PC-3 (cell line): Measurements from ENCODE around the gene AGAP9.
"Not testable (repeated sequence)": the region's sequence is repeated elsewhere in the genome, so short reads cannot be mapped to it uniquely, and the experiment has no call there.

Experiments
- EZH2 ChIP-seq: fragments of 300-600 bp; sonication (generic); IDR thresholded peaks from one replicate; pipeline ENCODE4 v1.6.1; 2017; ENCODE audit warnings: antibody characterized with exemption, mild to moderate bottlenecking, low read length; ENCODE audit not compliant: unreplicated experiment
- TF ChIP-seq, protein P1 (sequence below): fragments of 300-600 bp; sonication (generic); conservative IDR thresholded peaks from 2 replicates; pipeline ENCODE4 v1.5.1; 2017; ENCODE audit warnings: antibody characterized with exemption, low read depth, mild to moderate bottlenecking, low read length

DNA sequence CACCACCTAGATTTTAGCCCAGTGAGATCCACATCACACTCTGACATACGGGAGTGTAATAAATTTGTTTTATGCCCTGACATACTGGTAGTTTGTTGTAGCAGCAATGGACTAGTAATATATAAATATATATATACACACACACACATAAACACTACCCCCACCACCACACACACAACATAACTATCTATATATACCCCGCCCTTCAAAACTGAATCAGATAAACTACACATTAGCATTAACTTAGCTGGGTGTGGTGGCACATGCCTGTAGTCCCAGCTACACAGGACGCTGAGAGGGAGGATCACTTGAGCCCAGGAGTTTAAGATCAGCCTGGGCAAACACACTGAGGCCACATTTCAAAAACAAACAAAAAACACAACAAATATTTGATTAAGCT is 13.0 kb upstream of the AGAP9 start:
- TF ChIP-seq, protein P1, sequence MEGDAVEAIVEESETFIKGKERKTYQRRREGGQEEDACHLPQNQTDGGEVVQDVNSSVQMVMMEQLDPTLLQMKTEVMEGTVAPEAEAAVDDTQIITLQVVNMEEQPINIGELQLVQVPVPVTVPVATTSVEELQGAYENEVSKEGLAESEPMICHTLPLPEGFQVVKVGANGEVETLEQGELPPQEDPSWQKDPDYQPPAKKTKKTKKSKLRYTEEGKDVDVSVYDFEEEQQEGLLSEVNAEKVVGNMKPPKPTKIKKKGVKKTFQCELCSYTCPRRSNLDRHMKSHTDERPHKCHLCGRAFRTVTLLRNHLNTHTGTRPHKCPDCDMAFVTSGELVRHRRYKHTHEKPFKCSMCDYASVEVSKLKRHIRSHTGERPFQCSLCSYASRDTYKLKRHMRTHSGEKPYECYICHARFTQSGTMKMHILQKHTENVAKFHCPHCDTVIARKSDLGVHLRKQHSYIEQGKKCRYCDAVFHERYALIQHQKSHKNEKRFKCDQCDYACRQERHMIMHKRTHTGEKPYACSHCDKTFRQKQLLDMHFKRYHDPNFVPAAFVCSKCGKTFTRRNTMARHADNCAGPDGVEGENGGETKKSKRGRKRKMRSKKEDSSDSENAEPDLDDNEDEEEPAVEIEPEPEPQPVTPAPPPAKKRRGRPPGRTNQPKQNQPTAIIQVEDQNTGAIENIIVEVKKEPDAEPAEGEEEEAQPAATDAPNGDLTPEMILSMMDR: not testable (repeated sequence)
- not testable (repeated sequence) for TF ChIP-seq EZH2
